ENCODE results near the gene SLC13A4.
"Not testable (repeated sequence)": the region's sequence is repeated elsewhere in the genome, so short reads cannot be mapped to it uniquely, and the experiment has no call there.

The SLC13A4 gene

GRCh38 chr7:135747366-135747765 is 19.4 kb upstream of the SLC13A4 start:
- no peak for DNase-seq

GRCh38 chr7:135745703-135746312 is 17.8 kb upstream of the SLC13A4 start:
- no peak for DNase-seq

- DNase-seq = no peak
These were observed 17.1 kb upstream of the SLC13A4 start for GRCh38 chr7:135744938-135745702.

DNA sequence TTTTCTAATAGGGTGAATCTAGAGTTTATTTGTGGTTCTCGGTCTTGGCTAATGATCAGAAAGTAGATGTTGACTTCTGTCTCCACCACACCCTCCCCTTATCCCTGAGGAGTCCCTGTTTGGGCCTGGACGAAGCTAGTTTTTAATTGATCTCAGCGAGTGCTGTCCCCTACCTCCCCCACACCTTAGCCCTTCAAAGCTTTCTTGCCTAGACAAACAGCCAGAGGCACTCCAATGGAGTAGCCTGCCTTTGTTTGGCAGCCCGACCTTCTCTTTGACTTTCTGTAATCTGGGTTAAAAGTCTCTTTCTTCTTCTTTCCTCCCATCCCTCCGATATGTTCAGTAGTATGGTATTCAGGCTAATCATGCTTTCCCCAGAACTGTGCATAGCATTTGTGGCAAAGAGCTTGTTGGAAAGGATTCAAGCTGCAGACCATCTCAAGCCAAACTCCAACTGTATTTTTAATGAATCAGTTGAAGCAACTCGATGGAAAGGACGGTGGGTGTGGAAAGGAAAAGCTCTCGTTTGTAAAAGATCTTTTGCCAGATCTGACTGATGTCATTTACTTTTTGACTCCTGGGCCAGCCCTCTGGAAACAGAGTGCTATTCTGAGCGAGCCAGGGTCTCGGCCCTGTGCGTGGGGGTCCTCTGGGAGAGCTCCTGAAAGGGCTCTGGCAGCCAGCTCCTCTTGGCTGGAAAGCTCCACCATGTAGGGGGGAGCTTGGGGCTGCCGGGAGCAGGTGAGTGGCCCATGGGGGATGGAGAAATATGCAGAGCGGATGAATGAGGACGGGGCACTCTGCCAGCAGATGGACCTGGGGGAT is 16.1 kb upstream of the SLC13A4 start:
- no peak for DNase-seq

- DNase-seq = no peak
These were observed 14.4 kb upstream of the SLC13A4 start for GRCh38 chr7:135742371-135742770.

GRCh38 chr7:135741905-135742304 is 13.9 kb upstream of the SLC13A4 start:
- DNase-seq = no peak

DNA sequence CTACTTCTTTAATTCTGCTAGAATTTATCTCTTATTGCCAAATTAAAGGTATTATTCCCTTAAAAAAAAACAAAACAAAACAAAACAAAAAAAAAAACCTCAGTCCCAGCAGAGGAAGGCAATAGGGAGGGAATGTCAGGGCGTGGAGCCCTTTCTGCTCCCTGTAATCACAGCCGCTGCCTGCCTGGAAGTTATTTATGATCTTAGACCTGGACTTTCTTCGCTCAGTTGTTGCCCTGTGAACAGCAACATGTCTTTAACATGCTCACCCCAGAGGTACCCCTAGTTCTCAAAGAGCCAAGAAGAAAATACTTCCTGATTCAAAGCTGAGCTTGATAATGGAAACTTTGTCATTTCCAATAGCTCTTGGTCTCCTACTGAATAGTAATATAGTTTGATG is 12.9 kb upstream of the SLC13A4 start:
- DNase-seq = no peak

DNA sequence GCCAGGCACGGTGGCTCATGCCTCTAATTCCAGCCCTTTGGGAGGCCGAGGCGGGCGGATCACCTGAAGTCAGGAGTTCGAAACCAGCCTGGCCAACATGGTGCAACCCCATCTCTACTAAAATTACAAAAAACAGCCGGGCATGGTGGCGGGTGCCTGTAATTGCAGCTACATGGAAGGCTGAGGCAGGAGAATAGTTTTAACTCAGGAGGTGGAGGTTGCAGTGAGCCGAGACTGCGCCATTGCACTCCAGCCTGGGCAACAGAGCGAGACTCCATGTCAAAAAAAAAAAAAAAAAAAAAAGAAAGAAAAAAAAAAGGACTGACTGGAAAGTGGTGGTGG is 9.3 kb upstream of the SLC13A4 start:
- DNase-seq = not testable (repeated sequence)

DNA sequence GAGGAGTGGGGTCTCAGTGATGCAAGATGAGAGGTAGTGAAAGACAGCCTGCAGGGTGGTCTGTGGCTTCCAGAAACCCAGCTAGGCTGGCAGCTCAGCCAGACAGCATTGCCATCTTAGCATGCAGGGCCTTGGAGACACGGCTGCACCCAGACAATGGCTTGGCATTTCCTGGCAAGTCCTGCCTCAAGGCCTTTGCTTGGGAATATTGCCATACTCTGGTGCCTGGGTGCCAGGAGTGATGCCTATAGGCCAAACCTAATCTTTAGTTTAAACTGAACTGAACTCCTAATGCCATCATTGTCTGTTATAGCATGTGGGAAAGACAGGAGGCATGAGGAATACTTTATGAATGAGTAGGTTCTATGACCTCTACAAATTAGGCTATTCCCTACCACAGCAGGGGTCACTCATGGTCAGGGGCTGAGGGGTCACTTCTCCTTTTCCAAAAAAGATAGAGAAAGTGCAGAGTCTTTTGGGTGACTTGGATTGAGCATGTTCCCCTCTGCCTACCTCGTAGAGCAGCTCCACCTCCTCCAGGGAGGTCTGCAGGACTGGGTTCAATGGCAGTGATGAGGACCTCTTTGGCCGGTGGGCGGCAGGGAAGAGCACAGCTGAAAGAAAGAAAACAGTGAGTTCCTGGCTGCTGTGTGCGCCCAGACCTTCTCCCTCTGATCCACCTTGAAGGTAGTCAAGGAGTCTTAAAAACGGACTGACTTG is 8.8 kb upstream of the SLC13A4 start:
- DNase-seq = no peak

GRCh38 chr7:135734343-135734689 is 6.3 kb upstream of the SLC13A4 start:
- no peak for DNase-seq

DNA sequence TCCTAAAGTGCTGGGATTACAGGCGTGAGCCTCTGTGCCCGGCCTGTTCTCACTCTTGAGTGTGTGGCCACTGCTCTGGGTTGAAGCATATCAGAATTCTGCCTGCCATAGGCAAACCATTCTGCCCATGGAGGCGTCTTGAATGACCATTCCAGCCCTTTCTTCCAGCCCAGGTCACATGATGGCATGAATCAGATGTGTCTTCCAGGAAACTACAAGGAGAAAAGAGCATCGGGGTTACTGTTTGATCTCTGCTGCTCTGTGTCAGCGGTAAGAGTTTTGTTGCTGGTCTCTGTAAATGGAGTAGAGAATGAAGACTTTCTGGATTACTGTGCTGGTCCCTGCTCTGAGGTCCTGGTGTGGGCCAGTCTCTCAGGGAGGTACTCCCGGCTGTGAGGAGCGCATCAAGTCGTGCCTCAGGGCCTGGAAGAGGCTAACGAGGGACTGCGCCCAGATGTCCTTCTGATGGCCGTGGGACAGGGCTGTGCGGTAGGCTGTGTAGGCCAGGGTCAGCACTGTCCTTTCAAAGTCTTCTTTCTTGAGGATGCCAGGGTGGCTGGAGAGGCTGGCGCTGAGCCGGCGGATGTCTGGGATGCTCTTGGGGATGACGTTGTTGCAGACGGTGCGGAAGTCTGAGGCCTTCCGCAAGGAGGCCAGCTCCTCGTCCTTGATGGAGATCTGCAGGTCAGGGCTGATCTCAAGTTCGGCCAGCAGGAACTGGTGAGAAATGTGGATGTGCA is 5.8 kb upstream of the SLC13A4 start:
- no peak for DNase-seq

DNA sequence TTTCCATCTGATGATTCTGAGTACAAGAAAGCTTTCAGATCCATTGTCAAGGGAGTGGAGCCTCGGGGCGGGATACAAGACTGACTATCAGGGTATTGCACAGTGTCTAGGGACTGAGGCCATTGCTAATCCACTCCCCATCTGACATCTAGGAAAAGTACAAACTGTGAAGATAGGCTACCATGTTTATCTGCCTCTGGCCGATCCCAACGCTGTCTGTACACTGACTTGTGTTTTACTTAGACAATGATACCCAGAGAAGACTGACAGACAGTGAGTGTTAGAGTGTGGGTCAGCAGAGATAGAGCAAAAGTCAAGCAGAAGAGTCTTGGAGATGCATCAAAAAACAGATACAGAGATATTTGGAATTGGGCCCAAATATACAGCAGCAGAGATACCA is 3.1 kb upstream of the SLC13A4 start:
- DNase-seq = no peak

GRCh38 chr7:135729230-135729629 is 1.2 kb upstream of the SLC13A4 start:
- no peak for DNase-seq

GRCh38 chr7:135726911-135727673 is 894 bp downstream of the SLC13A4 start:
- DNase-seq = no peak

DNA sequence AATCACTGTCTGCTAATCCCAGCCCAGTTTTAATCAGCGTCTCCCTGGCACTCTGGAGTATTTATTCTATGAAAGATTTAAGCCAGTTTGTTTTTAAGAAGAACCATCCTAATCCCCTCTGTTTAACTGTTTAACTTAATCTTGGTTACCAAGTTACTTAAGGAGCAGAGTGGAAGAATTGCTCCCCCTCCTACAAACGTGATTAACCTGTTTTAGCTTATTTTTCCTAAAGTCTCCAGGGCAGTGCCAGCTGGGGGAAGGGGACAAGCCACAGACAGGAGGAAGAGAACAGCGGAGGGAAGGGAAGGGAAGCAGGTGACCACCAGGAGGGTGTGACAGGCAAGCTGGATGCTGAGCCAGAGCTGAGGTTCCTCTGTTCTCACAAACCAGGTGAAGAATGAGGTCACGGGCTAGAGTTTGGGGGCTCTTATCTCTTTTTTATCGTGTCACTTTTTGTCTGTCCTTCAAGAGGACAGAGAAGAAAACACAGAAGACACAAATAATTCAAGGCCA is 1.7 kb downstream of the SLC13A4 start:
- no peak for DNase-seq

DNA sequence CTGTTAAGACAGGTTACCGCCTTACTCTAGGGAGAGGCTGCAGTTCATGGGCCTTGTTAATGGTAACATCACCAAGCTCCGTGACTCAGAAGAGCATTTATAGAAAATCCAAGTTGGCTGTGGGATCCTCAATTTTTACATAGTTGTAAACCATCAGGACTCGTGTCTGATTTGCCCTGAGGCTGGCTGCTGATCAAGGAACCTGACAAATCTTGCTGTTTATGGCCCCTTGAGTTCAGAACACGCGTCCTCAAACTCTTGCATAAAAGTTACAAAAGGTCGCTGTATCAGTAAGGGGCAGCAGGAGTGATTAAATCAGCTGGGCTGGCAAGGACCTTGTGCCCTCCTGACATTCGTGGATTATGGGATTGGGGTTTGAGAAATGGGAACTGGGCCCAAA is 4.6 kb downstream of the SLC13A4 start:
- no peak for DNase-seq

DNA sequence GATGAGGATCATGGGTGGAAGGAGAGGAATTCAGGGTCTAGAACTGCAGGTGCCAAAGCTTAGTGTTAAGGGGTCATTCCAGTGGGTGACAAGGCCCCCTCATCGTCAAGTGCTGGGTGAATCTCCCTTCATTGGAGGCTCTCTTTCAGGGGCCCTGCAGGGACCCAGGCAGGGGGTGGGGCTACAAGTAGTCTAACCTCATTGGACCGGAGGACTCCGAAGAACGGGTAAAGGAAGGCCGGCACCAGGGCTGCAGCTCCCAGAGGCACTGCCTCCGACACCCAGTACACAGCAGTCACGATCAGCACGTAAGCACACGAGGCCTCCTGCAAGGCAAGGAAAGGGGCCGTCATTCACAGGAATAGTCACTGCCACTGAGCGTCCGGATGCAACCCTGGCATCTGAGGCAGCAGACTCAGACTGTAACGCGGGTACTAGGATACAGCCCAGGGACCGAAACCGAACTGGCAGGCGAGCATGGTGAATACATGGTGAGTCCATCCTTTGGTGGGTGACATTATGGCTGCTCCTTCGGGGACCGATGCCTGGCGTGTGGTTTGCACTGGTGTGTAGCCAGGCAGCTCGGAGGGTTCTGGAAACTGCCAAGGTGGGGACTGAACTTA is 6.7 kb downstream of the SLC13A4 start:
- DNase-seq = no peak

DNA sequence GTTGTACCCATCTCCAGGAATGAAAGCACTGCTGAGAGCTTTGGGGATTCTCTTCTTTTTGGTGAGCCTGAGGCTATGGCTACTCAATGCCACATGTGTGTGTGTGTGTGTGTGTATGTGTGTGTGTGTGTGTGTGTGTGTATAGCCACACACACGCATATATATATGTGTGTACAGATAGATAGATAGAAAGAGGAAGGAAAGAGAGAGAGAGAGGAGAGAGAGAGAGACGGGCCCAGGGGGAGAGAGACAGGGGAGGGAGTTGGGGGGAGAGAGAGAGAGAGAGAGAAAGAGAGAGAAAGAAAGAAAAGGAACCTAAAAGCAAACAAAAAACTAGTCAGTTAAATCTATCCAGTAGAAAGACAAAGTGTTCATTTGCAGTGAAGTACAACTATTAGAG is 8.3 kb downstream of the SLC13A4 start:
- DNase-seq = no peak

- DNase-seq = no peak
These were observed 9.1 kb downstream of the SLC13A4 start for GRCh38 chr7:135718794-135719437.

- DNase-seq = no peak
These were observed 9.8 kb downstream of the SLC13A4 start for GRCh38 chr7:135718219-135718618.

GRCh38 chr7:135717693-135718092 is 10.3 kb downstream of the SLC13A4 start:
- DNase-seq = no peak
